Activated CD8-positive, alpha-beta memory T cell treated with anti-CD3 and anti-CD28 coated beads, Interleukin-2, amount 50 U/mL, for 1 hour (primary cell): ENCODE measurements around the gene LRP8.
"Not testable (repeated sequence)": the region's sequence is repeated elsewhere in the genome, so short reads cannot be mapped to it uniquely, and the experiment has no call there.

ENCODE experiments used
- DNase-seq: peaks from one replicate; pipeline ENCODE4 v3.0.0-alpha.2; 2020; ENCODE audit errors: extremely low read depth

LRP8 gene

GRCh38 chr1:53284224-53285020 is 43.4 kb downstream of the LRP8 start:
- no peak for DNase-seq

DNA sequence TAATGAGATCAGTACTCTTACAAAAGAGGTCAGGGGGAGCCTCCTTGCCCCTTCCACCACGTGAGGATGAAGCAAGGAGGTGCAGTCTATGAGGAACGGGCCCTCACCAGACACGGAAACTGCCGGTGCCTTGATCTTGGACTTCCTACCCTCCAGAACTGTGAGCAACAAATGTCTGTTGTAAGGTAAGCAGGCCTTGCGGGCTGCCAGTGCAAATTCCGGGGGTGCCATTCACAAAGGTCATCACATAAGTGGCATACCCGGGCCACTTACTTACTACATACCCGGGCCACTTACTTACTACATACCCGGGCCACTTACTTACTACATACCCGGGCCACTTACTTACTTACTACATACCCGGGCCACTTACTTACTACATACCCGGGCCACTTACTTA is 44.7 kb downstream of the LRP8 start:
- not testable (repeated sequence) for DNase-seq

DNA sequence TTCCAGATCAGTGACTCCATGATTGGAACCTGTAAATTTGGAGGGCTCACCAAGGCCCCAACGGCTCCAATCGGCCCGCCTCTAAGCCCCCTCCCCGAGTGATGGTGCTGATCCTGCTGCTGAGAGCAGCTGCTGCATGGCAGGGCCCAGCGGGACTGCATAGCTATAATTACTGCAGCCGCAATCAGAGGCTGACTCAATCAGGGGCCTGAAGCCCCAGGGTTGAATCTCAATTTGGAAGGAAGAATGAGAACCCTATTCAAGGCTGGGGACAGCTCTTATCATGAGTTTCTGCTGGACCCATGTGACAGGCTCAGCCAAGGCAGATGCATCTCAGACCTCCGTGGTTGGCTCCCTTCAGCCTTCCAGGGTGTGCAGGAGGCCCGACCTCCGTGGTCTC is 46.7 kb downstream of the LRP8 start:
- DNase-seq: no peak

DNA sequence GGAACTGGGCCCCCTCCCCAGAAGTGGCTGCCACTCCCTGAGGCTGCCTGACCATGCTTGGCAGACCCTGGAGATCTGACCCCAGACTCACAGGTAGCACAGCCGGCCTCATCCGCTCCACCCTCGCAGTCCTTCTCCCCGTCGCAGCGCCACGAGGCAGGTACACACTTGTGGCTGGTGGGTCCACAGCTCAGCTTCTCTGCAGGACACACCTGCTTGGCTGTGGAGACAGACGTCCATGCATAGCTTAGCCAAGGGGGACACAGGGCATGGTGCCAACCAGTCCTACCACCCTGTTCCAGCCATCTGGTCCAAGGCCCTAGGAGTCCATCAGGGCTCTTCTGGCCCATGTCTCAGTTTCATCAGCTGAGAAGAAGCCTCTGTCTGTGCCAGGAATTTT is 47.4 kb downstream of the LRP8 start:
- DNase-seq: no peak

- DNase-seq: no peak
Observed at GRCh38 chr1:53279296-53280200, 48.3 kb downstream of the LRP8 start.

- no peak for DNase-seq
Observed at GRCh38 chr1:53278298-53278725, 49.6 kb downstream of the LRP8 start.

GRCh38 chr1:53277326-53277725 is 50.5 kb downstream of the LRP8 start:
- DNase-seq: no peak

- no peak for DNase-seq
Observed at GRCh38 chr1:53276902-53277281, 51.0 kb downstream of the LRP8 start.

- no peak for DNase-seq
Observed at GRCh38 chr1:53276153-53276901, 51.5 kb downstream of the LRP8 start.

DNA sequence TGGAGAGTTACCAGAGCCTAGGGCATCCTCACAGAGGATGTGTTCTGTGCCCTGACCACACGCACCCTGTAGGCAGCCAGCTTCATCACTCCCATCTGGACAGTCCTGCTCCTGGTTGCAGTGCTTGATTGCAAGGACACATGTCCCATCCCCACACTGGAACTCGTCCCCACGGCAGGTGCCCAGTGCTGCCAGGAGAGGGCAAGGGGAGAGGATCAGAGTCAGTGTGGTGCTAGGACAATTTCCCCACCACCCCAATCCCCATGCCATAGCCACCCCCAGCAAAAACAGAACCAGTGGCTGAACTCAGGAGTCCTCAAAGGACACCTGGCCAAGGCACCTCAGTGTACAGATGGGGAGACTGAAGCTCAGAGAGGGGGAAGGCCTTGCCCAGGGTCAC is 52.3 kb downstream of the LRP8 start:
- DNase-seq: no peak

DNA sequence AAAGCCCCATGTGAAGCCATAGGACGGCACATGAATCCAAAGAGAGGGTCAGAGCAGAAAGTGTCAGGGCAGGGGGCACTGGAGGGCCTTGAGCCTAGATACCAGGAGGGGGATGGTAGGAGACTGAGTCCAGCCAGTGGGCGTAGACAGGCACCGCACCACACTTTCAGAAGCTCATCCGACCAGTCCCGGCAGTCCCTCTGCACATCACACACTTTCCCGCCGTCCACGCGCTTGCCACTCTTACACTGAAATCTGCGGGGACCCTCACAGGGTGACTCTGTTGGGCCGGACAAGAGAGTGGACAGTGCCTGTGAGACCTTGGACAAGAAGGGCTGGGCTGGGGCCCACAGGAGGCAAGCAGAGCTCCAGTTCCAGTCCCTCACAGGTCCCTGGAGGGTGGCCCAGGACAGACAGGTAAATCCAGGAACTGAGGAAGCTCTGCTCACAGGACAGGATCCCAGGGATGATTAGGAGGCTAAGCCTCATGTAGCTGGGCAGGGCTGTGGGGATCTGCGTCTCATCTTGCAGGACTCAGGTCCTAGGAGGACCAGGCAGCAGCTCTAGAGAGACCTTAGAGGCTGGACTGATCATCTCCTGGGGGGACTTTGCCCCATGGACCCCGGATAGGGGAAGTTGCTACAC is 53.2 kb downstream of the LRP8 start:
- DNase-seq: no peak

GRCh38 chr1:53274026-53274425 is 53.8 kb downstream of the LRP8 start:
- DNase-seq: no peak

GRCh38 chr1:53273526-53273925 is 54.3 kb downstream of the LRP8 start:
- no peak for DNase-seq

DNA sequence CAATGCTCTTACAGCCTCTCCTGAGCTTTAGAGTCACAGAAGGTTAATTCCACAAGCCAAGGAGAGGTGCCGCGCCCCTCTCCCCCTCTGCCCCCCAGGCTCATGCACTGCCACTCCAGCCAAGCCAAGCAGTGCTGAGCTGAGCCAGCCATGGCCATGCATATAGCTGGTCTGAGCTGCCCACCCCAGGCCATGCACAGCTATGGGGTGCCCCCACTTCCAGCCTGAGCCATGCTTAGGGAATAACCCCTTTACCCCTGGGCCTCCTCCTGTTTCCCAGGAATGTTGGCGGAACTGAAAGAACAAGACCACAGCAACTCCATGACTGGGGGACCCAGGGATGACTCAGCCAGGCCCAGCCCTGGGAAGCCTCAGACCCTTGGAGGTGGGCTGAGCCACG is 55.5 kb downstream of the LRP8 start:
- no peak for DNase-seq

- no peak for DNase-seq
Observed at GRCh38 chr1:53271446-53272090, 56.3 kb downstream of the LRP8 start.

- DNase-seq: no peak
Observed at GRCh38 chr1:53270873-53271272, 57.0 kb downstream of the LRP8 start.

- DNase-seq: no peak
Observed at GRCh38 chr1:53270107-53270506, 57.8 kb downstream of the LRP8 start.

- DNase-seq: no peak
Observed at GRCh38 chr1:53267761-53268160, 60.1 kb downstream of the LRP8 start.

- DNase-seq: no peak
Observed at GRCh38 chr1:53266038-53266437, 61.8 kb downstream of the LRP8 start.

- DNase-seq: no peak
Observed at GRCh38 chr1:53265581-53265980, 62.3 kb downstream of the LRP8 start.

GRCh38 chr1:53264048-53264447 is 63.8 kb downstream of the LRP8 start:
- DNase-seq: no peak
